SU-DHL-6 (cell line): ENCODE results near the gene NUP205.
"Not testable (repeated sequence)": the region's sequence is repeated elsewhere in the genome, so short reads cannot be mapped to it uniquely, and the experiment has no call there.

ENCODE experiments used
- H2AFZ ChIP-seq: fragments of 200-600 bp; sonication (generic); 2 replicates; pipeline ENCODE4 v1.6.1; 2014; ENCODE audit warnings: low read depth, mild to moderate bottlenecking, moderate library complexity, mixed read lengths, antibody characterized with exemption, low read length; ENCODE audit not compliant: severe bottlenecking
- H3F3A ChIP-seq: fragments of 200-600 bp; shearing (Covaris generic); 2 replicates; pipeline ENCODE4 v1.6.0; 2016; ENCODE audit warnings: antibody characterized with exemption, mild to moderate bottlenecking; ENCODE audit not compliant: insufficient read depth
- H3K27ac ChIP-seq: fragments of 200-600 bp; sonication (generic); 2 replicates; pipeline ENCODE4 v1.5.1; 2016; ENCODE audit warnings: low read depth, mild to moderate bottlenecking, low read length, moderate library complexity, mixed read lengths
- H3K27me3 ChIP-seq: fragments of 200-600 bp; sonication (generic), shearing (Covaris generic); 2 replicates; pipeline ENCODE4 v1.6.0; 2014; ENCODE audit warnings: mild to moderate bottlenecking, low read length
- H3K36me3 ChIP-seq: fragments of 200-600 bp; sonication (generic); 2 replicates; pipeline ENCODE4 v1.6.1; 2014; ENCODE audit warnings: mild to moderate bottlenecking, low read length, mixed read lengths
- H3K4me2 ChIP-seq: fragments of 300-600, 200-600 bp; shearing (Covaris generic), sonication (generic); 2 replicates; pipeline ENCODE4 v1.6.0; 2014; ENCODE audit warnings: low read length, low read depth, mild to moderate bottlenecking; ENCODE audit not compliant: poor library complexity, severe bottlenecking
- H3K4me3 ChIP-seq: fragments of 200-600 bp; sonication (generic); 2 replicates; pipeline ENCODE4 v1.5.1; 2014; ENCODE audit warnings: antibody characterized with exemption, low read length, mild to moderate bottlenecking, mixed read lengths; ENCODE audit not compliant: insufficient read depth, poor library complexity, severe bottlenecking
- H3K79me2 ChIP-seq: fragments of 200-600 bp; sonication (generic); 2 replicates; pipeline ENCODE4 v1.6.1; 2014; ENCODE audit warnings: mild to moderate bottlenecking, low read length, moderate library complexity; ENCODE audit not compliant: insufficient read depth
- H3K9ac ChIP-seq: fragments of 200-600 bp; sonication (generic); 2 replicates; pipeline ENCODE4 v1.7.0; 2014; ENCODE audit warnings: mild to moderate bottlenecking, low read length
- H3K9me2 ChIP-seq: fragments of 200-600 bp; sonication (generic); replicated peaks from 2 replicates; pipeline ENCODE4 v1.6.1; 2014; ENCODE audit warnings: low read length; ENCODE audit not compliant: insufficient read depth
- H3K9me3 ChIP-seq: fragments of 200-600 bp; sonication (generic); 2 replicates; pipeline ENCODE4 v1.6.1; 2014; ENCODE audit warnings: low read length, mixed read lengths; ENCODE audit not compliant: insufficient read depth
- H4K20me1 ChIP-seq: fragments of 200-600 bp; sonication (generic); 2 replicates; pipeline ENCODE4 v1.6.1; 2014; ENCODE audit warnings: low read depth, mild to moderate bottlenecking, antibody characterized with exemption, low read length, moderate library complexity, mixed read lengths
- EZH2phosphoT487 ChIP-seq: fragments of 200-600 bp; sonication (generic), shearing (Covaris generic); conservative IDR thresholded peaks from 2 replicates; pipeline ENCODE4 v1.6.1; 2018; ENCODE audit warnings: mild to moderate bottlenecking, antibody characterized with exemption, low read length, moderate library complexity, mixed read lengths
- TF ChIP-seq, protein P1 (sequence below): fragments of 200-600 bp; sonication (generic); IDR thresholded peaks from one replicate; pipeline ENCODE4 v1.5.1; 2017; ENCODE audit warnings: antibody characterized with exemption, mild to moderate bottlenecking, low read length, moderate library complexity; ENCODE audit not compliant: insufficient read depth, poor library complexity, severe bottlenecking

NUP205 gene

DNA sequence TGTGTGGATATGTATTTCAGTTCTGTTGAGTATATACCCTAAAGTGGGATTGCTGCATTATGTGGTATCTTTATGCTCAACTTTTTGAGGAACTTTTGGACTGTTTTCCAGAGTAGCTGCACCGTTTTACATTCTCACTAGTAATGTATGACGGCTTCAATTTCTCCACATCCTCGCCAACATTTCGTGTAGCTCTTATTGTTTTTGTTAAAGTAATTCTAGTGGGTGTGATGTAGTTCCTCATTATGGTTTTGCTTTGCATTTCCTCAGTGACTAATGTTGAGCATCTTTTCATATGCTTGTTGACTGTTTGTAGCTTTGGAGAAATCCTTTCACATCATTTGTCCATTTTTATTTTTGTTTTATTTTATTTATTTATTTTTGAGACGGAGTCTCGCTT lies 109.1 kb downstream of the NUP205 start:
- Histone ChIP-seq H3K27ac (no peak overlapping the region), H3K4me3 (no peak overlapping the region), H3K27me3 (no peaks in the 10 kb centered on the region), H3K4me2 (no peak overlapping the region), H2AFZ (no peak overlapping the region), H3F3A (peaks cover 8% of the 10 kb centered on the region), H3K36me3 (0 out of 2 replicates have a peak, but pooled peaks cover 3% of the 10 kb centered on the region), H3K9ac (no peak overlapping the region), H3K9me3 (no peaks in the 10 kb centered on the region), H3K9me2 (no peaks in the 10 kb centered on the region), H4K20me1 (no peaks in the 10 kb centered on the region), H3K79me2 (peaks cover 90% of the 10 kb centered on the region)
- no peak for TF ChIP-seq EZH2phosphoT487
- TF ChIP-seq, protein P1, sequence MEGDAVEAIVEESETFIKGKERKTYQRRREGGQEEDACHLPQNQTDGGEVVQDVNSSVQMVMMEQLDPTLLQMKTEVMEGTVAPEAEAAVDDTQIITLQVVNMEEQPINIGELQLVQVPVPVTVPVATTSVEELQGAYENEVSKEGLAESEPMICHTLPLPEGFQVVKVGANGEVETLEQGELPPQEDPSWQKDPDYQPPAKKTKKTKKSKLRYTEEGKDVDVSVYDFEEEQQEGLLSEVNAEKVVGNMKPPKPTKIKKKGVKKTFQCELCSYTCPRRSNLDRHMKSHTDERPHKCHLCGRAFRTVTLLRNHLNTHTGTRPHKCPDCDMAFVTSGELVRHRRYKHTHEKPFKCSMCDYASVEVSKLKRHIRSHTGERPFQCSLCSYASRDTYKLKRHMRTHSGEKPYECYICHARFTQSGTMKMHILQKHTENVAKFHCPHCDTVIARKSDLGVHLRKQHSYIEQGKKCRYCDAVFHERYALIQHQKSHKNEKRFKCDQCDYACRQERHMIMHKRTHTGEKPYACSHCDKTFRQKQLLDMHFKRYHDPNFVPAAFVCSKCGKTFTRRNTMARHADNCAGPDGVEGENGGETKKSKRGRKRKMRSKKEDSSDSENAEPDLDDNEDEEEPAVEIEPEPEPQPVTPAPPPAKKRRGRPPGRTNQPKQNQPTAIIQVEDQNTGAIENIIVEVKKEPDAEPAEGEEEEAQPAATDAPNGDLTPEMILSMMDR = no peak

DNA sequence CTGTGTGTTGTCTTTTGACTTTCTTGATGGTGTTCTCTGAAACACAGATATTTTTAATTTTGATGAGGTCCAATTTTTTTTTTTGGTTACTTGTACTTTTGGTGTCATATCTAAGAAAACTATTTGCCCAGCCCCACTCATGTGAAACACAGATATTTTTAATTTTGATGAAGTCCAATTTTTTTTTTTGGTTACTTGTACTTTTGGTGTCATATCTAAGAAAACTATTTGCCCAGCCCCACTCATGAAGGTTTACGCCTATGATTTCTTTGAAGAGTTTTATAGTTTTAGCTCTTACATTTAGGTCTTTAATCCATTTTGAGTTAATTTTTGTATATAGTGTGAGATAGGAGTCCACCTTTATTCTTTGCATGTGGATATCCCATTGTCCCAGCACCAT lies 109.9 kb downstream of the NUP205 start:
- H2AFZ ChIP-seq, H3K27ac ChIP-seq, H3F3A ChIP-seq, H3K4me2 ChIP-seq, H3K4me3 ChIP-seq, H4K20me1 ChIP-seq, H3K36me3 ChIP-seq, H3K9me3 ChIP-seq, H3K9ac ChIP-seq, H3K9me2 ChIP-seq, H3K27me3 ChIP-seq: not testable (repeated sequence)
- peaks cover 87% of the 10 kb centered on the region for H3K79me2 ChIP-seq

GRCh38 chr7:135668852-135669395 lies 111.2 kb downstream of the NUP205 start:
- H3K27ac ChIP-seq, H3K9me2 ChIP-seq, H3K9ac ChIP-seq, H3K4me3 ChIP-seq, H3K27me3 ChIP-seq, H3K4me2 ChIP-seq, H4K20me1 ChIP-seq, H3K36me3 ChIP-seq, H2AFZ ChIP-seq, H3F3A ChIP-seq, H3K9me3 ChIP-seq: not testable (repeated sequence)
- H3K79me2 ChIP-seq = peaks cover 74% of the 10 kb centered on the region

- TF ChIP-seq, protein P1 = no peak
- TF ChIP-seq EZH2phosphoT487 = no peak
- no peak overlapping the region for H3K9ac ChIP-seq
- no peak overlapping the region for H3K4me2 ChIP-seq
Observed at GRCh38 chr7:135669774-135670173, 112.1 kb downstream of the NUP205 start.

More at GRCh38 chr7:135669774-135670173, 112.1 kb downstream of the NUP205 start:
- Histone ChIP-seq H3K9me3 (no peaks in the 10 kb centered on the region), H2AFZ (no peak overlapping the region), H3K27me3 (no peaks in the 10 kb centered on the region), H3K79me2 (peaks cover 66% of the 10 kb centered on the region), H4K20me1 (no peaks in the 10 kb centered on the region), H3K36me3 (peaks cover 10% of the 10 kb centered on the region), H3K9me2 (no peaks in the 10 kb centered on the region), H3K4me3 (no peak overlapping the region), H3K27ac (no peak overlapping the region), H3F3A (peaks cover 6% of the 10 kb centered on the region; the same call in 1 of the 2 replicates)
